HUES64 (cell line): ENCODE data around the gene RASGEF1B.

Source experiments
- H3K27ac ChIP-seq: 2 replicates; pipeline ENCODE4 v1.7.0; 2013; ENCODE audit warnings: low read depth, low read length, inconsistent platforms
- H3K27me3 ChIP-seq: 2 replicates; pipeline ENCODE4 v1.6.1; 2013; ENCODE audit warnings: mild to moderate bottlenecking, low read length; ENCODE audit not compliant: insufficient read depth
- H3K36me3 ChIP-seq: 2 replicates; pipeline ENCODE4 v1.6.1; 2013; ENCODE audit warnings: mild to moderate bottlenecking, low read length; ENCODE audit not compliant: insufficient read depth
- H3K4me1 ChIP-seq: 2 replicates; pipeline ENCODE4 v1.6.1; 2013; ENCODE audit warnings: mild to moderate bottlenecking, low read length, moderate library complexity; ENCODE audit not compliant: insufficient read depth
- H3K4me3 ChIP-seq: 2 replicates; pipeline ENCODE4 v1.5.1; 2013; ENCODE audit warnings: mild to moderate bottlenecking, low read length, moderate library complexity
- H3K9ac ChIP-seq: 2 replicates; pipeline ENCODE4 v1.6.1; 2013; ENCODE audit warnings: mild to moderate bottlenecking, low read depth, low read length
- H3K9me3 ChIP-seq: 2 replicates; pipeline ENCODE4 v1.6.1; 2013; ENCODE audit warnings: low read depth, low read length; ENCODE audit not compliant: insufficient read depth
- WGBS: fragments of 150-250, 120-280 bp; methylation state at CpG from one replicate; pipeline ENCODE4 v1.1.7; 2013; ENCODE audit warnings: missing lambda C conversion rate; 5-methylcytosine and 5-hydroxymethylcytosine counted together

RASGEF1B gene

GRCh38 chr4:81428002-81428401 is 43.7 kb downstream of the RASGEF1B start:
- 88% methylated on average over 2 of the region's 3 CpGs for WGBS
- no peaks in the 10 kb centered on the region for H3K27me3 ChIP-seq
- peaks cover 45% of the 10 kb centered on the region for H3K4me1 ChIP-seq
- no peak overlapping the region for H3K9ac ChIP-seq
- H3K36me3 ChIP-seq, result peaks cover 13% of the 10 kb centered on the region
- H3K27ac ChIP-seq, result peak overlapping the region; percentile 73; the same call in 1 of the 2 replicates
- no peaks in the 10 kb centered on the region for H3K9me3 ChIP-seq
- H3K4me3 ChIP-seq, result no peak overlapping the region

GRCh38 chr4:81427344-81427821 is 44.3 kb downstream of the RASGEF1B start:
- WGBS, result 21% methylated on average over 6 of the region's 6 CpGs
- Histone ChIP-seq H3K9ac (peak overlapping the region; percentile 38), H3K27me3 (no peaks in the 10 kb centered on the region), H3K4me3 (no peak overlapping the region; the same call in 1 of the 2 replicates), H3K9me3 (no peaks in the 10 kb centered on the region), H3K27ac (peak overlapping the region; percentile 73), H3K4me1 (peaks cover 48% of the 10 kb centered on the region), H3K36me3 (peaks cover 11% of the 10 kb centered on the region)

GRCh38 chr4:81426770-81427289 is 44.9 kb downstream of the RASGEF1B start:
- WGBS, result no CpG with 5 or more reads among the region's 1 CpG

GRCh38 chr4:81424816-81425755 is 46.6 kb downstream of the RASGEF1B start:
- no peaks in the 10 kb centered on the region for H3K36me3 ChIP-seq
- no peaks in the 10 kb centered on the region for H3K9me3 ChIP-seq
- 90% methylated on average over 5 of the region's 5 CpGs for WGBS
- H3K4me1 ChIP-seq, result peaks cover 68% of the 10 kb centered on the region
- H3K4me3 ChIP-seq, result no peak overlapping the region
- no peak overlapping the region for H3K9ac ChIP-seq
- no peak overlapping the region for H3K27ac ChIP-seq
- no peaks in the 10 kb centered on the region for H3K27me3 ChIP-seq

More at GRCh38 chr4:81426770-81427289, 44.9 kb downstream of the RASGEF1B start:
- Histone ChIP-seq H3K4me1 (peaks cover 53% of the 10 kb centered on the region), H3K27me3 (no peaks in the 10 kb centered on the region), H3K36me3 (peaks cover 6% of the 10 kb centered on the region), H3K4me3 (no peak overlapping the region), H3K9me3 (no peaks in the 10 kb centered on the region), H3K9ac (no peak overlapping the region), H3K27ac (peak overlapping the region; percentile 73)

- peaks cover 70% of the 10 kb centered on the region for H3K4me1 ChIP-seq
- H3K9ac ChIP-seq, result no peak overlapping the region
- WGBS, result 83% methylated on average over 4 of the region's 6 CpGs
- H3K9me3 ChIP-seq, result no peaks in the 10 kb centered on the region
- H3K36me3 ChIP-seq, result no peaks in the 10 kb centered on the region
- H3K27ac ChIP-seq, result no peak overlapping the region
- no peaks in the 10 kb centered on the region for H3K27me3 ChIP-seq
- no peak overlapping the region for H3K4me3 ChIP-seq
These were observed 47.4 kb downstream of the RASGEF1B start for GRCh38 chr4:81424336-81424735.

GRCh38 chr4:81422595-81422994 is 49.1 kb downstream of the RASGEF1B start:
- H3K9ac ChIP-seq, result no peak overlapping the region
- H3K27me3 ChIP-seq, result no peaks in the 10 kb centered on the region
- peaks cover 74% of the 10 kb centered on the region for H3K4me1 ChIP-seq
- no peak overlapping the region for H3K27ac ChIP-seq
- H3K36me3 ChIP-seq, result no peaks in the 10 kb centered on the region
- 100% methylated on average over 1 of the region's 1 CpG for WGBS
- no peak overlapping the region for H3K4me3 ChIP-seq
- no peaks in the 10 kb centered on the region for H3K9me3 ChIP-seq

- Histone ChIP-seq H3K27ac (no peak overlapping the region), H3K4me3 (no peak overlapping the region), H3K27me3 (no peaks in the 10 kb centered on the region), H3K36me3 (no peaks in the 10 kb centered on the region), H3K9me3 (no peaks in the 10 kb centered on the region), H3K4me1 (peaks cover 64% of the 10 kb centered on the region), H3K9ac (no peak overlapping the region)
- WGBS, result 62% methylated on average over 4 of the region's 6 CpGs
These were observed 50.1 kb downstream of the RASGEF1B start for GRCh38 chr4:81421346-81422218.

DNA sequence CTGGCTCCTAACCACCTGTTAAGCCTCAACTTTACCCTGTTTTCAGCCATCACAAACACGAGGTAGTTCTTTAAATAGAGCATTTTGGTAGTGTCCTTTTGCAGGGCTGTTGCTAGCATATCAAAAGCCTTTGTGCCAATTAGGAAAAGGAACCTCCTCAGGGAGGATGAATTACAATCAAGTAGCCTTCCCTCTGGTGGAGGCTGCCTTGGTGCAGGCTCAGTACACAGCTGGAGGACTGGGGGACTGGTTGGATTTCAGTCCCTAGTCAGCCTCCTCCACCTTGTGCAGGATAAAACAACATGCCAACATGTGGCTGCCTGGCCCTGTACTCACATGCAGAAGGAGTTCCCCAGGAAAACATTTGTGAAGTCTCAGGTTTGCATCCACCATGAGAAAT is 53.1 kb downstream of the RASGEF1B start:
- H3K36me3 ChIP-seq, result no peaks in the 10 kb centered on the region
- H3K27me3 ChIP-seq, result no peaks in the 10 kb centered on the region
- no peak overlapping the region for H3K9ac ChIP-seq
- no peak overlapping the region for H3K27ac ChIP-seq
- no peak overlapping the region for H3K4me3 ChIP-seq
- no peaks in the 10 kb centered on the region for H3K9me3 ChIP-seq
- WGBS, result 20% methylated on average over 1 of the region's 1 CpG
- H3K4me1 ChIP-seq, result peaks cover 38% of the 10 kb centered on the region

GRCh38 chr4:81412946-81413495 is 58.7 kb downstream of the RASGEF1B start:
- H3K9ac ChIP-seq, result no peak overlapping the region
- H3K27ac ChIP-seq, result no peak overlapping the region
- no peaks in the 10 kb centered on the region for H3K36me3 ChIP-seq
- no peaks in the 10 kb centered on the region for H3K9me3 ChIP-seq
- no peaks in the 10 kb centered on the region for H3K27me3 ChIP-seq
- H3K4me1 ChIP-seq, result peaks cover 9% of the 10 kb centered on the region; the same call in 1 of the 2 replicates
- 95% methylated on average over 4 of the region's 4 CpGs for WGBS
- no peak overlapping the region for H3K4me3 ChIP-seq

DNA sequence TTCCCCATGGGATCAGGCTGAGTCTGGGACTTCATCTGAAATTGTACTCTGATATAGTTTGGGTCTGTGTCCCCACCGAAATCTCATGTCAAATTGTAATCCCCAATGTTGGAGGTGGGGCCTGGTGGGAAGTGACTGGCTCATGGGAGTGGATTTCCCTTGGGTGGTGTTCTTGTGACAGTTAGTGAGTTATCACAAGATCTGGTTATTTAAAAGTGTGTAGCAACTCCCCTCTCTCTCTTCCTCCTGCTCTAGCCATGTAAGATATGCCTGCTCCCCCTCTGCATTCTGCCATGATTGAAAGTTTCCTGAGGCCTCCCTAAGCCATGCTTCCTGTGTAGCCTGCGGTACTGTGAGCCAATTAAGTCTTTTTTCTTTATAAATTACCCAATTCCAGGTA is 61.0 kb downstream of the RASGEF1B start:
- 90% methylated on average over 2 of the region's 2 CpGs for WGBS

More for the DNA sequence above, 61.0 kb downstream of the RASGEF1B start:
- H3K36me3 ChIP-seq, result no peaks in the 10 kb centered on the region
- H3K9ac ChIP-seq, result no peak overlapping the region
- H3K27me3 ChIP-seq, result no peaks in the 10 kb centered on the region
- H3K27ac ChIP-seq, result no peak overlapping the region
- 0 out of 2 replicates have a peak, but pooled peaks cover 6% of the 10 kb centered on the region for H3K4me1 ChIP-seq
- no peak overlapping the region for H3K4me3 ChIP-seq
- H3K9me3 ChIP-seq, result no peaks in the 10 kb centered on the region
